OCI-LY3 (cell line): ENCODE results near the gene ITGA11.

Experiments used
- H2AFZ ChIP-seq: fragments of 200-600, 300-600 bp; shearing (Covaris generic); 2 replicates; pipeline ENCODE4 v1.6.0; 2014; ENCODE audit warnings: antibody characterized with exemption, low read depth, low read length
- H3K27ac ChIP-seq: fragments of 200-600, 300-600 bp; sonication (generic); 2 replicates; pipeline ENCODE4 v1.5.1; 2014; ENCODE audit warnings: mild to moderate bottlenecking, low read length, moderate library complexity, mixed read lengths
- H3K27me3 ChIP-seq: fragments of 200-600, 300-600 bp; sonication (generic); 2 replicates; pipeline ENCODE4 v1.6.1; 2014; ENCODE audit warnings: low read depth, low read length, mixed read lengths
- H3K36me3 ChIP-seq: fragments of 200-600, 300-600 bp; sonication (generic); replicated peaks from 2 replicates; pipeline ENCODE3; 2014; ENCODE audit warnings: low read depth, low read length, mixed read lengths
- H3K4me1 ChIP-seq: fragments of 300-600, 200-600 bp; sonication (generic); 2 replicates; pipeline ENCODE4 v1.6.1; 2014; ENCODE audit warnings: low read length, mixed read lengths
- H3K4me2 ChIP-seq: fragments of 200-600, 300-600 bp; sonication (generic); 2 replicates; pipeline ENCODE4 v1.6.1; 2014; ENCODE audit warnings: low read length, mixed read lengths
- H3K4me3 ChIP-seq: fragments of 300-600, 200-600 bp; sonication (generic); 2 replicates; pipeline ENCODE4 v1.5.1; 2014; ENCODE audit warnings: antibody characterized with exemption, mild to moderate bottlenecking, low read length, moderate library complexity
- H3K79me2 ChIP-seq: fragments of 300-600, 200-600 bp; shearing (Covaris generic); 2 replicates; pipeline ENCODE4 v1.6.1; 2014; ENCODE audit warnings: mild to moderate bottlenecking, low read length, mixed read lengths
- H3K9ac ChIP-seq: fragments of 300-600, 200-600 bp; shearing (Covaris generic); 2 replicates; pipeline ENCODE4 v1.6.0; 2014; ENCODE audit warnings: mild to moderate bottlenecking, low read length, moderate library complexity
- H3K9me3 ChIP-seq: fragments of 200-600, 300-600 bp; shearing (Covaris generic); 2 replicates; pipeline ENCODE4 v1.6.1; 2014; ENCODE audit warnings: low read length, mixed read lengths; ENCODE audit not compliant: insufficient read depth
- H4K20me1 ChIP-seq: fragments of 200-600, 300-600 bp; sonication (generic); 2 replicates; pipeline ENCODE4 v1.6.1; 2016; ENCODE audit warnings: low read length, mixed read lengths; ENCODE audit not compliant: insufficient read depth
- EZH2phosphoT487 ChIP-seq: fragments of 200-600 bp; shearing (Covaris generic); IDR thresholded peaks from 2 replicates; pipeline ENCODE4 v1.6.1; 2018; ENCODE audit warnings: antibody characterized with exemption, mixed run types, low read depth
- TF ChIP-seq, protein P1 (sequence below): fragments of 200-600, 300-600 bp; sonication (generic); IDR thresholded peaks from 2 replicates; pipeline ENCODE4 v1.5.1; 2014; ENCODE audit warnings: antibody characterized with exemption, low read length, low read depth

ITGA11 gene

DNA sequence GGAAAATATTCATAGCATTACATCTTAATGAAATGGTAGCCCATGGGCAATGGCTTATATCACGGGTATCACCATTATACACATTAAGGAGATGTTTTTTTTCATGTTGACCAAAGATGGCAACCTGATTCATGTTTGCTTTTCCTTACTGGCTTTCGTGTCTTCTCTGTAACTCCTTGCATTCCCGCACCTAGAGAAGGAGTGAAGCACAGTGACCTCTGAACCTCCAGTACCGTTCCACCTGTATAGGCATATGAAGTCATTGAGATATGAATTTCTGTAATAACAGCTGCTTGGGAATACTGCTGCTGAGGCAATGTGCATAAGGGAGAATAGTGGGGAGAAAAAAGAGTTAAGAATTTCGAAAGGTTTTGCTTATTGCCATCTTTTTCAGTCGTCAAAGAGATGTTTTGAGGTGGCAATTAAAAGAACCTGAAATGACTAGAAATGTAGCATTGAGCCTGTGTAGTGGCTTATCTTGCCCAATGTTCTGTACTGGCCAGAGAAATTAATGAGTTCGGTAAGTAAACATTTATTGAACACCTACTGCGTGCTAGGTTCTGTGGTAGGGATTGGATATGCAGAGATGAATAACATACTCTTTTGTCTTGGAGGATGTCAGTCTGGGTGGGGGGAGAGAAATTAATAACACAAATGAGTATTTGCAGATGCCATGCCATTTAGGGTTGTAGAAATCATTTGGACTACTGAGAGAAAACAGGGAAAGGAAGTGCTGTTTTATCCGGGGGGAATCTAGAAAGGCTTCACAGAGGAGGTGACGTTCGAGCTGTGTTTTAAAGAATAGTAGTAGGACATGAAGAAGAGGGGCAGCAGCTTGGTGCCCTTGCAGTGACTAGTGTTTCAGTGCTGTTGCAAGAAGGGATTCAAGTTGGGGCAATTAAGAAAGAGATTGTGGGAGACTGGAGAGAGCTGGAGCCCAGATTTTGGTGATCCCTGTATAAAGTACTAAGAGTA is 151.9 kb downstream of the ITGA11 start:
- peak overlapping the region; percentile 94 for H3K4me2 ChIP-seq
- no peak overlapping the region for H2AFZ ChIP-seq
- H3K4me1 ChIP-seq: peaks cover 35% of the 10 kb centered on the region
- TF ChIP-seq EZH2phosphoT487: no peak
- TF ChIP-seq, protein P1, sequence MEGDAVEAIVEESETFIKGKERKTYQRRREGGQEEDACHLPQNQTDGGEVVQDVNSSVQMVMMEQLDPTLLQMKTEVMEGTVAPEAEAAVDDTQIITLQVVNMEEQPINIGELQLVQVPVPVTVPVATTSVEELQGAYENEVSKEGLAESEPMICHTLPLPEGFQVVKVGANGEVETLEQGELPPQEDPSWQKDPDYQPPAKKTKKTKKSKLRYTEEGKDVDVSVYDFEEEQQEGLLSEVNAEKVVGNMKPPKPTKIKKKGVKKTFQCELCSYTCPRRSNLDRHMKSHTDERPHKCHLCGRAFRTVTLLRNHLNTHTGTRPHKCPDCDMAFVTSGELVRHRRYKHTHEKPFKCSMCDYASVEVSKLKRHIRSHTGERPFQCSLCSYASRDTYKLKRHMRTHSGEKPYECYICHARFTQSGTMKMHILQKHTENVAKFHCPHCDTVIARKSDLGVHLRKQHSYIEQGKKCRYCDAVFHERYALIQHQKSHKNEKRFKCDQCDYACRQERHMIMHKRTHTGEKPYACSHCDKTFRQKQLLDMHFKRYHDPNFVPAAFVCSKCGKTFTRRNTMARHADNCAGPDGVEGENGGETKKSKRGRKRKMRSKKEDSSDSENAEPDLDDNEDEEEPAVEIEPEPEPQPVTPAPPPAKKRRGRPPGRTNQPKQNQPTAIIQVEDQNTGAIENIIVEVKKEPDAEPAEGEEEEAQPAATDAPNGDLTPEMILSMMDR: no peak
- peak overlapping the region; percentile 95 for H3K4me3 ChIP-seq
- H3K27ac ChIP-seq: no peak overlapping the region
- H4K20me1 ChIP-seq: peaks cover 51% of the 10 kb centered on the region
- peak overlapping the region; percentile 86; the same call in 1 of the 2 replicates for H3K9ac ChIP-seq
- H3K27me3 ChIP-seq: no peaks in the 10 kb centered on the region
- H3K79me2 ChIP-seq: peaks cover 78% of the 10 kb centered on the region
- no peaks in the 10 kb centered on the region for H3K9me3 ChIP-seq
- H3K36me3 ChIP-seq: peaks cover 23% of the 10 kb centered on the region

DNA sequence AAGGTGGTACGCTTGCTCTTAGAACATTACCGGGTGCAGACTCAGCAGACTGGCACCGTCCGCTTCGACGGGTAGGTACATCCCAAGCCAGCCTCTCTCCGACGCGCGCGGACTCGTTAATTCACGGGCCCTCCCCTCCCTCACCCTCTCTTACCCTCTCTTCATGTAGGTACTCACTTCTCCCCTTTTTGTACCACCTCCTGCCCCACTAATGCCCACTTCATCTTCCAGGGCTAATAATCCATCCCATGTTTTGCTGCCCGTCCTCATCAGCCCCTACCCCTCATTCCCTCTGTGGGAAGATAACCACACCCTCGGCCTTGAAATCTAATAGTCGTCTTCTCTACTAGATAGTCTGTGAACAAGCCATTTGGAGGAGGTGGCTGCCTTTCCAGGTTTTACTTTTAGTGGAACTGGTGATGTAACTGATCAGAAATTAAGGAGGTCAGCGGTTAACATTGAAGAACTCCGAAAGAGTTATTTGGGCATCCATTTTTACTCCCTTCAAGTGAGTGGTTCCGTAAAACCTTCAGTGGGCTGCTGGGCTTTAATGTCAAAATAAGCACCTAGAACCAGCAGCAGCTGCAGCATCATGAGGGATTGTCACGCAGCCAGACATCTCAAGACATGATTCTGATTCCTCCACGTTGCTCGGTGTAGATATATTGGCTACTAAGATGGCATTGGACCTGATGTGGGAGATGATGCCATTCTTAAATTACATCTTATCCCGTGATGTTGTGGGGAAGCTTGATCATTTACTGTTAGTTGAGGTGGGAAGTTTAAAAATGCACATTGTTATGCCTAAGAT is 153.2 kb downstream of the ITGA11 start:
- Histone ChIP-seq H3K4me3 (peak overlapping the region; percentile 95), H4K20me1 (peaks cover 44% of the 10 kb centered on the region), H3K79me2 (peaks cover 65% of the 10 kb centered on the region), H2AFZ (no peak overlapping the region), H3K9me3 (no peaks in the 10 kb centered on the region), H3K36me3 (peaks cover 13% of the 10 kb centered on the region), H3K9ac (peak overlapping the region; percentile 86), H3K4me1 (peaks cover 35% of the 10 kb centered on the region), H3K4me2 (peak overlapping the region; percentile 94), H3K27ac (peak overlapping the region; percentile 90), H3K27me3 (no peaks in the 10 kb centered on the region)
- no peak for TF ChIP-seq EZH2phosphoT487
- TF ChIP-seq, protein P1: no peak

DNA sequence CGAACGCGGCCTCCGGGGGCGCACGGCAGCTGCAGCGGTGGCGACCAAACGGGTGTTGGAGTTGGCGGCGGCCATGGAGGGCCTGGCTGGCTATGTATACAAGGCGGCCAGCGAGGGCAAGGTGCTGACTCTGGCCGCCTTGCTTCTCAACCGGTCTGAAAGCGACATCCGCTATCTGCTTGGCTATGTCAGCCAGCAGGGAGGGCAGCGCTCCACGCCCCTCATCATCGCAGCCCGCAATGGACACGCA is 153.7 kb downstream of the ITGA11 start:
- Histone ChIP-seq H3K9me3 (no peaks in the 10 kb centered on the region), H3K9ac (peak overlapping the region; percentile 86), H2AFZ (0 out of 2 replicates have a peak overlapping the region, but pooled peaks have one; percentile 90), H3K4me3 (peak overlapping the region; percentile 95), H3K27ac (peak overlapping the region; percentile 90), H3K79me2 (peaks cover 60% of the 10 kb centered on the region), H3K4me2 (peak overlapping the region; percentile 94), H3K4me1 (peaks cover 35% of the 10 kb centered on the region), H3K36me3 (peaks cover 13% of the 10 kb centered on the region), H4K20me1 (peaks cover 41% of the 10 kb centered on the region), H3K27me3 (no peaks in the 10 kb centered on the region)
- TF ChIP-seq, protein P1: peak; percentile 3; the same call in 1 of the 2 replicates
- TF ChIP-seq EZH2phosphoT487: no peak
